SIG-M5 treated with dmso at 0.1 percent for 504 hours (cell line): ENCODE measurements around the gene ZFHX3.

Experiments
- DNase-seq: peaks from one replicate; lab custom pipeline; 2025; ENCODE audit not compliant: unreplicated experiment; lab: John Stamatoyannopoulos, UW

The ZFHX3 gene

GRCh38 chr16:72884037-72884436, 163.9 kb downstream of the ZFHX3 start:
- no peak for DNase-seq

GRCh38 chr16:72879846-72880245, 168.1 kb downstream of the ZFHX3 start:
- DNase-seq = no peak

- no peak for DNase-seq
These were observed 169.3 kb downstream of the ZFHX3 start for GRCh38 chr16:72878301-72879269.

- peak; percentile 26 for DNase-seq
These were observed 170.4 kb downstream of the ZFHX3 start for GRCh38 chr16:72877374-72878028.

- no peak for DNase-seq
These were observed 171.0 kb downstream of the ZFHX3 start for GRCh38 chr16:72876981-72877373.

- peak; percentile 4 for DNase-seq
These were observed 171.7 kb downstream of the ZFHX3 start for GRCh38 chr16:72876221-72876620.

- DNase-seq = no peak
These were observed 172.5 kb downstream of the ZFHX3 start for GRCh38 chr16:72875291-72876031.

GRCh38 chr16:72873853-72874252, 174.1 kb downstream of the ZFHX3 start:
- DNase-seq = no peak

- no peak for DNase-seq
These were observed 174.9 kb downstream of the ZFHX3 start for GRCh38 chr16:72873044-72873443.

GRCh38 chr16:72865835-72866234, 182.1 kb downstream of the ZFHX3 start:
- DNase-seq = no peak

GRCh38 chr16:72865258-72865657, 182.7 kb downstream of the ZFHX3 start:
- DNase-seq = no peak

GRCh38 chr16:72864130-72864833, 183.6 kb downstream of the ZFHX3 start:
- no peak for DNase-seq

GRCh38 chr16:72862090-72862489, 185.8 kb downstream of the ZFHX3 start:
- DNase-seq = no peak

- DNase-seq = no peak
These were observed 187.0 kb downstream of the ZFHX3 start for GRCh38 chr16:72860726-72861562.

GRCh38 chr16:72859581-72859980, 188.3 kb downstream of the ZFHX3 start:
- no peak for DNase-seq

- DNase-seq = no peak
These were observed 189.0 kb downstream of the ZFHX3 start for GRCh38 chr16:72858665-72859493.

GRCh38 chr16:72857834-72858664, 189.9 kb downstream of the ZFHX3 start:
- no peak for DNase-seq

GRCh38 chr16:72856797-72857196, 191.1 kb downstream of the ZFHX3 start:
- DNase-seq = no peak
